Cardiac fibroblast (primary cell): ENCODE results near the gene TMEM240.

ENCODE experiments used
- DNase-seq, 2 donors: peaks; one replicate each; pipeline versions ENCODE4 v3.0.0 to v3.0.0-alpha.2; 2010; ENCODE audit warnings: low read depth in 2 of 2
- H3K4me3 ChIP-seq, 2 donors: replicated peaks in 1 of 2; 1 replicate in 1 of 2; 2 replicates in 1 of 2; pipeline ENCODE4 v1.5.1; 2011; ENCODE audit warnings: low read depth in 2 of 2, low read length in 2 of 2, mild to moderate bottlenecking in 2 of 2, moderate library complexity in 1 of 2
- CTCF ChIP-seq: IDR thresholded peaks from one replicate; pipeline ENCODE4 v1.5.1; 2011; ENCODE audit warnings: low read depth, mild to moderate bottlenecking, low read length, inconsistent platforms

TMEM240 gene

GRCh38 chr1:1540818-1541628 is 599 bp upstream of the TMEM240 start:
- H3K4me3 ChIP-seq, result peak overlapping the region; percentile 36 to 45
- no peak for DNase-seq
- no peak for TF ChIP-seq CTCF

GRCh38 chr1:1539310-1540089 is 924 bp downstream of the TMEM240 start:
- TF ChIP-seq CTCF, result no peak
- peak overlapping the region; percentile 54 to 55 for H3K4me3 ChIP-seq
- peak; percentile 32 to 53 for DNase-seq

GRCh38 chr1:1538989-1539309 is 1.5 kb downstream of the TMEM240 start:
- DNase-seq, result no peak
- H3K4me3 ChIP-seq, result peak overlapping the region; percentile 54 to 55
- TF ChIP-seq CTCF, result no peak

GRCh38 chr1:1538334-1538733 is 2.1 kb downstream of the TMEM240 start:
- H3K4me3 ChIP-seq, result no peak overlapping the region
- no peak for DNase-seq
- TF ChIP-seq CTCF, result no peak

GRCh38 chr1:1537626-1538250 is 2.7 kb downstream of the TMEM240 start:
- no peak for DNase-seq
- no peak for TF ChIP-seq CTCF
- H3K4me3 ChIP-seq, result no peak overlapping the region

GRCh38 chr1:1536938-1537546 is 3.4 kb downstream of the TMEM240 start:
- no peak overlapping the region for H3K4me3 ChIP-seq
- no peak for TF ChIP-seq CTCF
- no peak for DNase-seq
